Heart left ventricle (tissue), 13 donors: ENCODE results near the gene CALCOCO1.

ENCODE experiments used
- POLR2A ChIP-seq, 2 donors: fragments of 450-650 bp; IDR thresholded peaks; one replicate each; pipeline ENCODE4 v1.6.1; 2017; ENCODE audit warnings: antibody characterized with exemption in 2 of 2, mild to moderate bottlenecking in 2 of 2, moderate library complexity in 2 of 2
- TF ChIP-seq, protein P1 (sequence below), 12 donors: fragments of 200-600 bp; sonication (generic) in 4 of 12; IDR thresholded peaks; one replicate each; pipeline versions ENCODE4 v1.5.0 to v1.8.0; 2018 to 2022; ENCODE audit warnings: antibody characterized with exemption in 12 of 12, mild to moderate bottlenecking in 5 of 12
- donor health status: ischemic (EF 13 %, LVEDD 7.1; RV severe dilation, severe dysfunction).
- donor health status: DM: no; HTN: yes; CAD: no.
- donor health status: DM: no; HTN: no; CAD: no.
- donor health status: ischemic (EF 25% LVEDD 6.9; RV normal size, moderate dysfunction).
- donor health status: ischemic (EF 25% LVEDD 5.7; RV mildly dilated, moderate dysfunction).
- donor health status: ischemic (EF 35%, LVEDD 5.7; RV mildly dilated, moderate dysfunction).
- donor health status: nonischemic (EF 11% LVEDD 7.7; RV severe dilation, severe dysfunction).
- donor health status: DM: yes; HTN: yes; CAD: no.
- donor health status: PGD.
- donor health status: ischemic (EF 29% LVEDD 5.4; RV normal size, mild dysfunction).
- donor health status: nonischemic (EF 23%, LVEDD 6.1; RV moderate dilation, normal function).

DNA sequence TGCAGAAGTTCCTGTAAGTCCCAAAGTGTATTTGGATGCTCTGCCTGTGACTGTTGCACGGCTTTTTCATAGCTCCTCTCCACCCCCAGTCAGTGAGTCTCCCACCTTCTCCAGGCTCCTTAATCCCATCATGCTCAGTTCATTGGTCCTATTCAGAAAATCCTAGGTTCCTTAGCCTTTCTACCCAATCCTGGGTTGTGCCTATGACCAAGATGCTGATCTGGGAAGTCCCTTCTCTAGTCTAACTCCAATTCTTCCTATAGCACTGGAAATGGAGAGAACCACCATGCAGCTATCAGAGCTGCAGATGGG lies 16.8 kb upstream of the CALCOCO1 start:
- TF ChIP-seq, protein P1, sequence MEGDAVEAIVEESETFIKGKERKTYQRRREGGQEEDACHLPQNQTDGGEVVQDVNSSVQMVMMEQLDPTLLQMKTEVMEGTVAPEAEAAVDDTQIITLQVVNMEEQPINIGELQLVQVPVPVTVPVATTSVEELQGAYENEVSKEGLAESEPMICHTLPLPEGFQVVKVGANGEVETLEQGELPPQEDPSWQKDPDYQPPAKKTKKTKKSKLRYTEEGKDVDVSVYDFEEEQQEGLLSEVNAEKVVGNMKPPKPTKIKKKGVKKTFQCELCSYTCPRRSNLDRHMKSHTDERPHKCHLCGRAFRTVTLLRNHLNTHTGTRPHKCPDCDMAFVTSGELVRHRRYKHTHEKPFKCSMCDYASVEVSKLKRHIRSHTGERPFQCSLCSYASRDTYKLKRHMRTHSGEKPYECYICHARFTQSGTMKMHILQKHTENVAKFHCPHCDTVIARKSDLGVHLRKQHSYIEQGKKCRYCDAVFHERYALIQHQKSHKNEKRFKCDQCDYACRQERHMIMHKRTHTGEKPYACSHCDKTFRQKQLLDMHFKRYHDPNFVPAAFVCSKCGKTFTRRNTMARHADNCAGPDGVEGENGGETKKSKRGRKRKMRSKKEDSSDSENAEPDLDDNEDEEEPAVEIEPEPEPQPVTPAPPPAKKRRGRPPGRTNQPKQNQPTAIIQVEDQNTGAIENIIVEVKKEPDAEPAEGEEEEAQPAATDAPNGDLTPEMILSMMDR (IDR thresholded peaks at IDR 0.05), result no peak
- no peak for TF ChIP-seq POLR2A (IDR thresholded peaks at IDR 0.05)
